Measurements from ENCODE around the gene RPRD1A.
A peak's percentile ranks its signal among the peaks of the same experiment; 100 is the strongest.
"Not testable (repeated sequence)": the region's sequence is repeated elsewhere in the genome, so short reads cannot be mapped to it uniquely, and the experiment has no call there.

RPRD1A gene

DNA sequence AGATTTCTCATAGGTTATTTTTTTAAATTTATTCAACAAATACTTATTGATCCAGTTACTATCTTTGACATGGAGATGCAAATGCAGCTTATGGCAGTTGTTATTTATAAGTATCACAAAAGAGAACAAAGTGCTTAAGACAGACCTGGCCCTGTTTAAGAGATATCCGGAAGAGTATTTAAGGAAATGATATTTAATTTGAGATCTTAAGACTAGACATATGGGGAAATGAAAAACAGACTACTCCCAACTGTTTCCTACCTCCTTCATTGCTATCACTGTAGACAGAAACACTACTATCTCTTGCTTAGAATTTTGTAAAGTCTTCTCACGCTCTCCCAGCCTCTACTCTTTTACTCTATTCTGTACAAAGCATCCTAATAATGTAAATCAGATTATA lies 36.0 kb downstream of the RPRD1A start:
- DNase-seq (ENCODE audit: low spot score) = no peak

DNA sequence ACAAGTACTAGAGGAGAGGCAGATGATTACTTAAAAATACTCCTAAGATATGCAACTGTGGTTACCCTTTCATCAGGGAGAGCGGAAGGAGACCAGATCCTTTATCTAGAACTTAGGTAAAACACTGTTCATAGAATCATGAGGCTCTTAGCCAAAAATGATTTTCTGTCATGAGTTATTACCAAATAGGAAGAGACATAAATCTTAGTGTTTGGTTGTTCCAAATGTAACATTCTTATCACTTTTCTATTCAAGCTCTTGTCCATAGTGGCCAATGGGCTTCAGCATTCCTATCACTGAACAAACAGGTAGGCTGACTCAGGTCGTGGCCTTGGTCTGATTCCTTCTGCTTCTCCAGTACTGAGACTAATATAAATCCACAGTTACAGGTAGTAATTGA lies 38.5 kb downstream of the RPRD1A start:
- DNase-seq (ENCODE audit: low spot score) = no peak

DNA sequence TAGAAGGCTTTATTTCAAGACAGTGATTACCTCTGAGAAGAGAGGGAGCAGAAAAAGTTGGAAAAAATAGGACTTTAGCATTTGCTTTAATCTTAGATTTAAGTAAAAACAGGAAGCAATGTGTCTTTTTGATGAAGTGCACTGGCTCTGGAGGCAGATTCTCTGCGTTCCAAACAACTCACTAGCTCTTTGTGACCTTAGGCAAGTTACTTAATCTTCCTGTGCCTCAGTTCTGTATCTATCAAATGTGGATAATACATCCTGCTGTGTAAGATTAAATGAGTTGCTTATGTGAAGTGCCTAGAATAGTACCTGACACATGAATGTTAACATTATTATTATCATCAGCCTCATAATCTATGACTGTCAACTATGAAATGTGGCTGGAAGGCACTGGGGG lies 42.3 kb downstream of the RPRD1A start:
- no peak for DNase-seq (ENCODE audit: low spot score)

DNA sequence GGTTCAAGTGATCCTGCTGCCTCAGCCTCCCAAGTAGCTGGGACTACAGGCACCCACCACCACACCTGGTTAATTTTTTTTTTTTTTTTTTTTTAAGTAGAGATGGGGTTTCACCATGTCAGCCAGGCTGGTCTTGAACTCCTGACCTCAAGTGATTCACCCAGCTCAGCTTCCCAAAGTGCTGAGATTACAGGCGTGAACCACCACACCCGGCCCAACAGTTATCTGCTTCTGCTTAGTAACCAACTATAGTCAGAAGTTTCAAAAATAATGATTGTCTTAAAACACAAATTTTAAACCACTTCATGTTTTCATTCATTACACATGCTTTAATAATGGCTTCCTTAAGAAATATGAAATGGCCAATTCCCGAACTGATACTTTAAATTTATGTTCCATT lies 43.1 kb downstream of the RPRD1A start:
- DNase-seq (ENCODE audit: low spot score) = not testable (repeated sequence)

DNA sequence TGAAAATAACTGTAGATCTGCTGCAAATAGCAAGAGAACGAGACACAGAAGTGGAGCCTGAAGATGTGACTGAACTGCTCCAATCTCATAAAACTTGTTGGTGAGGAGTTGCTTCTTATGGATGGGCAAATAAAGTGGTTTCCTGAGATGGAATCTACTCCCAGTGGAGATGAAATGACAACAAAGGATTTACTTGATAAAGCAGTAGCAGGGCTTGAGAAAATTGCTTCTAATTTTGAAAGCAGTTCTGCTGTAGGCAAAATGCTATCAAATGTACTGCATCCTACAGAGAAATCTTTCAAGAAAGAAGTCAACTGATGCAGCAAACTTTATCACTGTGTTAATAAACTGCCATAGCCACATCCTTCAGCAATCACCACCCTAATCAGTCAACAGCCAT lies 44.0 kb downstream of the RPRD1A start:
- no peak for DNase-seq (ENCODE audit: low spot score)

DNA sequence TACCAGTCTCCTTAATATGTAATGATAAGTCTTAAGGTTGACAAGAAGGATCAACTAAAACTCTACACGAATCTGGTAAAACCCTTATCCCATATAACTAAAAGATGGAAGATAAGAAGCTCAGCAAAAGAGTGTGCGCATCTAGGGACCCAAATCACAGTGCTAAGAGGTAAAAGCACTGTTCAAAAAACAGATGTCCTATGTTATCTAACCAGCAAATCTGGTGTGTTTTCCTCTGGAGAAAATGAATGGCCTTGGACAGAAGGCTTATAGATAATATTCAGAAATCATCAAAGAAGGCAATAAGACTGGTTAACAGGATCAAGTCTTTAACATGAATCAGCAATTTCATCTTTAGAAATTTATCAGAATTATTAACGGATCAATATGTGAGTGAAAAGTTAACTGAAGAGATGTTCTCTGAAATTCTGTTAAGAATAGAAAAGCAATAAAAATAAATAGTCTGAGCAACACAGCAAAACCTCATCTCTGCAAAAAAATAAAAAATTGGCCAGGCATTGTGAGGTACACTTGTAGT lies 47.1 kb downstream of the RPRD1A start:
- DNase-seq (ENCODE audit: low spot score) = no peak

DNA sequence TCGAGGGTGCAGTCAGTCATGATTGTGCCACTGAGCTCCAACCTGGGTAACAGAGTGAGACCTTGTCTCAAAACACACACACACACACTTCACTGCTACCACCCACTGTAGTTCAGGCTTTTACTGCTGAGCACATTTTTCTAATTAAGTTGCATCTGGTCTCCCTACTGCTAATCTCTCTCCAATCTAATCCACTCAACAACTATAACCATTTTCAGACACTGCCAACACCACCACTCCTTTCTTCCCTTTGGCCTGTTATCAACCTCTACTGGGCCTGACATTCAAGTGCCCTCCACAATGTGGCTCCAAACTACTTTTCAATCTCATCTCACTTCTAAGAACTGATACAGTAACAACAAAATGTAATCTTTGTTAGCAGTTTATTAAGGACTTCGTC lies 50.1 kb downstream of the RPRD1A start:
- no peak for DNase-seq (ENCODE audit: low spot score)

DNA sequence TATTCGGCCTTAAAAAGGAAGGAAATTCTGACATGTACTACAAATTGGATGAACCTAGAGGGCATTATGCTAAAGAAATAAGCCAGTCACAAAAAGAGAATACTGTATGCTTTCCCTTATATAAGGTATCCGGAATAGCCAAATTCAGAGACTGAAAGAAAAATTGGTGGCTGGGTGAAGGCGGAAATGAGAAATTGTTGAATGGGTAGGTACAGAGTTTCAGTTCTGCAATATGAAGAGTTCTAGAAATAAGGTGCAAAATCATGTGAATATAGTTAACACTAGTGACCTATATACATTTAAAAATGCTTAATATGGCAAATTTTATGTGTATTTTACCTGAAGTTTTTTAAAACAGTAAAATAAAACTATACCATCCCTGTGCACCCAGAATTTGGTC lies 51.7 kb downstream of the RPRD1A start:
- no peak for DNase-seq (ENCODE audit: low spot score)

DNA sequence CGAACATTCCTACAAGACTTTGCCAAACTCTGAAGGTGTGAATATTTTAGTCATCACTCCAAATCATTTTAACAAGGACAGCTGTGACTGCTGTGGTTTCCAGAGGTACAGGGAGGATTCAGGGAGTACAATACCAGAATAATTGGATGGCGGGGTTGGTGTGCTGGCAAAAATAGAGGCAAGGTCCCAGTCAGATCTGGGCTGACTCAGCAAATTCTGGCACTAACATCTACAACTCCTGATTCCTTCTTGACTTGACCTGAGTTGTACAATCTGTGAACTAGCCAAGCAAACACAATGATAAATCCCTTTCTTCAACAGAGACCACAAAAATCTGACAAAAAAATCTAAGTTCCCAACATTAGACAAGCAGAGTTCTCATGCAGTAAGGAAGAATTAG lies 54.5 kb downstream of the RPRD1A start:
- no peak for DNase-seq (ENCODE audit: low spot score)

DNA sequence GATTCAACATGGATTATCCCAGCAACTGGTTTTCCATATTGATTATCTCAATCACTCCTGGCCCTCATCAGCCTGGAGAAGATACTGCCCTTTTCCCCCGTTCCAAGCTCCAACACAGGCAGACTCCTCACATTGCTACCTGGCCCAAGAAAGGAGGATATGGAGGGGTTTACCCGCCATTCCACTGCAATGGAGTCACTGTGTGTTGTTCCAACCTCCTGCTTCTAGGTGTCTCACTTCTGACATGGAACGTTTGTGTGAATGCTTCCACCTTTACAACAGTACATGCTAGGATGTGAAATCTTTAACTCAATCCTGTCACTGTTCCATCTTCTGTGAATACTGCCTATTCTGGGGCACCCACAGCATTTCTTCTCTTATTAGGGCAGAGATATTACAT lies 58.1 kb downstream of the RPRD1A start:
- no peak for DNase-seq (ENCODE audit: low spot score)

DNA sequence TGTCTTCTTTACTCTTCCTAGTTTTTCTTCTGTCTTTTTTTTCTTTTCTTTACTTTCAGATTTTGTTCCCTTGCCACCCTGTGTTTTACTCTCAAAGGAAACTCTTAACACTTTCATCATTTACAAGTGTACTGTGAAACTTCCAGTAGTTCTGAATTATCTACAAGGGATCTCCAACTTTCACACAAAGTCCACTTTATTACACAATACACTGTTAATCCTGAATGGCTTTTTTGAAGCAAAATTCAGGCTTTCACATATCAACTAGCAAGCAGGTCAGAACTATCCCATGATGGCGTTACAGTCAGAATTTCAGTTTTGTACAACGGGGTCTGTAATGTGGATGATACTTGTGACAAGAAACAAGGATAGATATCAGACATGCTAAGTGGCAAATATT lies 60.4 kb downstream of the RPRD1A start:
- no peak for DNase-seq (ENCODE audit: low spot score)

DNA sequence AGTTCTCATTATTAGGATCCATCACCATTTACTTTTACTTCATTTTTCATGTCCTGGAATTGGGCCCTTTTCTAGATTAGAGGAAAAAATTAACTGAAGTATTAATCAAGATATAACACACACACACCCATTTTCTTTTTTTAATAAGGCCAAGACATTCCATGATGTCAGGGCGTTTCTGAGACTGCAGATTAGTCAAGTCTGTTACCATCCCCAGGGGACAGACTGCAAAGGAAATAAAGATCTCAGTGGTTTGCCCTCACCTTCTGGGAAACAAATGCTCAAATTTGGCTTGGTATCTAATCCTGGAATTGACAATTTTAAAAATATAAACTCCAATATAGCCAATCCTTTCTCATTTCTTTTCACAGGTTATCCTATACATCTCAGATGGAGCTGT lies 67.4 kb downstream of the RPRD1A start:
- no peak for DNase-seq (ENCODE audit: low spot score)

DNA sequence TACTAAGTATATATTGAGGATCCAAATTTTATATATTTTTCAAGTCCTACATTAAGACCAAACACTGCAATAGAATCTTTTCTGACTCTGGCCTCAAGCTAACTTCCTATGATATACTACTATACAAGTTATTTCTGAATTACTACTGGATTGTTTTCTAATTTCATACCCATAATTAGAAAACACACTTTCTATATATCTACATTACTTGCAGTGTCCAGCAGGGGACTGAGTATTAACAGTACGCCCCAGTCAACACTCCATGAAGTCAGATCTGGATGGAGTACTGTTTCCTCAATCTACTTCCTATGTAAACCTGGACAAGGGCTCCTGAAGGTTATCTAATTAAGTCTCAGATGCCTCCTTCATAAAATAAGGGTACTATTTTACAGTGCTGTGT lies 68.4 kb downstream of the RPRD1A start:
- DNase-seq (ENCODE audit: low spot score) = no peak

DNA sequence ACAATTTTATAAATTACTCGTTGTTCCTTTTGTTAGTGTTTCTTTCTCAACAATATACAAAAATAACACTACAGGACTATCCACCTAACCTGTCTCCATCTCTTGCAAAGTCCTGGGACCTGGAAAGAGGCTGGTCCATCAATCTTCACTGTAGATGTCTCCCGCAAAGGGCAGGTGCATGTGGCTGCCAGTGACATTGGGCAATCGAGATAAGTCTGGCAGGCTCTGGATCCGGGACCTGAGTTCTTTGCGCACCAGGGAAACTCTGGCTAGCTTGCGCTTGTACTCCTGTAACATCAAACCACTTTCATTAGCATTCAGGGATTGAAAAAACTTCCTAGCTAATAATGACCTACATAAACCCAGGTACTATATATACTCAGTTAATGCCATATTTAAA lies 74.3 kb downstream of the RPRD1A start:
- no peak for DNase-seq (ENCODE audit: low spot score)

DNA sequence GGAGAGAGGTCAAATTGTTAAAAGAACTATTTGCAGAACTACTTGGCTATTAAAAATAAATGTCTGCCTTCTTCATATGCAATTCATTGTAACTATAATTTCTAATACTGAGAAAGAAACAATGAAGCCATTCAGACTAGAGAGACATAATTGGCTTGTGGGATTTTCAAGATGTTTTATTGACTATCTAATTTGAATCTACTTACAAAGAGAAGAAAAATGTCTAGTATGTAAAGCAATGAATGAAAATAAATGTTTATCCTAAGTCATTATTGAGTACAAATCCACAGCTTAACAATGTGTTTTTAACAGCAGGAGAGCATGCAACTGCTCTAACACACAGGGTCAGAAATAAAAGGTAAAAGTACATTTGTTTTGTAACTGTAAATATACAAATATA lies 75.7 kb downstream of the RPRD1A start:
- DNase-seq (ENCODE audit: low spot score) = no peak

DNA sequence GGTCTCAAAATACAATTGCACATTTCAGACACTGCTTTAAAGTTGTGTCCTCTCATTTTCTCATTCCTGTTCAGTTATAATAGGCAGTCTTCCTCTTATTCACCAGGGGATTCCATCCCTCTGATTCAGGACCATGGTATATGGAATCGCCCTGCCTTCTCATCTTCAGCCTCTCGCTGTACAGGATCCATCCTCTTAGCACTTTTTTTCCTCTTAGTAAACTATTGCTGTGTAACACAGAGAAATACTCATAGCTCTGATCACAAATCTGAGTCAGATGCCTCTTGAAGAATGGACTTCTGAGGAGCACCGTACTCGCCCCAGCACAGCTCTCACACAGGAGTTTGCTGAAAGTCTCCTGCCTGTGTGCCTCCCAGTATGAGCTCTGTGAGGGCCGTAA lies 83.5 kb downstream of the RPRD1A start:
- no peak for DNase-seq (ENCODE audit: low spot score)

DNA sequence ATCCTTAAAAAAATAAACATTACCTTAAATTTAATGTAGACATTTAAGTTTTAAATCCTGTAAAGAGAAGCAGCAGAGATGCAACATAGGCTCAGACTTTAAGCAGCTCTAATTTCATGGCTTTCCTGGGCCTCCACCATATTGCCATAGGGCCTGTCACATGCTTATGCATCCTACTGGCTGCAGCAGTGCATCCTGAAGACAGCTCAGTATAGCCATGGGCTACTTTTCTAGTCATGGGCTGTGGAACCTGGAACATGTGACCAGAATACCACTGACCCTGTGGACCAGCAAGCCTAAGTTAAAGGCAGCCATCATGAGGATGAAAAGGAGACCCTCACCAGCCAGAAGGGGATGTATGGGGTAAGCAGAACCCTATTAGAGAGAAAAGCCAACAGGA lies 84.2 kb downstream of the RPRD1A start:
- no peak for DNase-seq (ENCODE audit: low spot score)

DNA sequence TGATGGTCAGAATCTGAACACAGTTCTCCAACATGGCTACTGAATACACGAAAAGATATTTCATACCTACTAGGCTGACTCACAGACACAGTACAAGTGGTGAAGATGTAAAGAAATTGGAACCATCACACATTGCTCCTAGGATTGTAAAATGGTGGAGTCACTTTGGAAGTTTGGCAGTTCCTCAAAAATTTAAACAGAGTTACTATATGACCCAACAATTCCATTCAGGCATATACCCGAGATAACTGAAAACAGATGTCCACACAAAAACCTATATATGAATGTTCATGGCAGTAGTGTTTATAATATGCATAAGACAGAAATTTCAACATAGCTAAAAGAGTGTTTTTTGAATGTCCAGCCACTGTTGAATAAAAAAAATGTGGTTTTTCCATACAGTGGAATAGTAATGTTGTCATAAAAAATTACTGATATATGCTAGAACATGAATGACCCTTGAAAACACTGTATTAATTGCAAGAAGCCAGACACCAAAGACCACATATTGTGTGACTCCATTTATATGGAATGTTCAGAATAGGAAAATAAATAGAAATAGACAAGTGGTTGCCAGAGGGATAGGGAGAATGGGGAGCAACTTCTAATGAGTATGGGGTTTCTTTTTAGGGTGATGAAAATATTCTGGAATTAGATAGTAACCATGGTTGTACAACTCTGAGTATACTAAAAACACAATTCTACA lies 84.8 kb downstream of the RPRD1A start:
- DNase-seq (ENCODE audit: low spot score) = no peak

DNA sequence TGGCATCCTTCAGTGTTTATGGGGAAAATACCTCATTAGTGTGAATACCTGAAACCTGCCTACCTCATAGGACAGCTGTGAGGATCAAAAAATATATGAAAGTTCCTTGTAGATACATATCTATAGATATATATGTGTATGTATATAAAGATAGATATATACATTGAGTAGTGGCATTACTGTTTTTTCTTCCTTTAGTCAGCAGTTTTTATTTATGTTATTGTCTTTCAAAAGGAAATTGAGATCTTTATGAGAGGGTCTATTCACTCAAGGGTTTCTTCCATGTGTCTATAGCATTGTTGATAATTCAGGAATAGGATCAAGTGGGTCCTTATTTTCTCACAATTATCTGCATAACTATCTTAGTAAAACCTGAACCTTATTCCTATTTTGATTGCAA lies 88.2 kb downstream of the RPRD1A start:
- no peak for DNase-seq (ENCODE audit: low spot score)

DNA sequence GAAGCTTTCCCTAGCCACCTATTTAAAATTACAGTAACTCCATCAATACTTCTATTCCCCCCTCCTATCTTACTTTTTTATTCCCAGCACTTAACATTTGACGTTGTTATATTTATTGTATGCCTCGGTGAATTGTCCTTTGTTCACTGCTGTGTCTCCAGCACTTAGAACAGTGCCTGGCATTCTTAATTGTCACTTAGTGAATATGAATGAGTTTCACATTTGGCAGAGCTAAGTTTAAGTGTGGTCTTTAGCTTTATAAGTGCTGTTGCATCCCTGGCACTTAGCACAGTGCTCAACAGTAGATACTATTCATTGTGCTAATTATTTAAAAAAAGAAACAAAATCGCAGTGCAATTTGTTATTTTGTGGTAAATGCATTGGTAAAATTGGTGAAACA lies 93.2 kb downstream of the RPRD1A start:
- DNase-seq (ENCODE audit: low spot score) = no peak

DNA sequence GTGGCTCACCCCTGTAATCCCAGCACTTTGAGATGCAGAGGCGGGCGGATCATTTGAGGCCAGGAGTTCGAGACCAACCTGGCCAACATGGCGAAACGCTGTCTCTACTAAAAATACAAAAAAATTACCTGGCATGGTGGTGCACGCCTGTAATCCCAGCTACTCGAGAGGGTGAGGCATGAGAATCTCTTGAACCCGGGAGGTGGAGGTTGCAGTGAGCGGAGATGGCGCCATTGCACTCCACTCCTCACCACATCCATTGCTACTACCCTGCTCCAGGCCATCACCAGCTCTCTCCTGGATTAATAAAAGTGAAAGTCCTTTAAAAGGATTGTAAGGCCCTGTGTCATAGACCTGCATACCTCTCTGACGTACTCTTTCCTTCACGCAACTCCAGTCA lies 93.7 kb downstream of the RPRD1A start:
- DNase-seq (ENCODE audit: low spot score) = no peak

DNA sequence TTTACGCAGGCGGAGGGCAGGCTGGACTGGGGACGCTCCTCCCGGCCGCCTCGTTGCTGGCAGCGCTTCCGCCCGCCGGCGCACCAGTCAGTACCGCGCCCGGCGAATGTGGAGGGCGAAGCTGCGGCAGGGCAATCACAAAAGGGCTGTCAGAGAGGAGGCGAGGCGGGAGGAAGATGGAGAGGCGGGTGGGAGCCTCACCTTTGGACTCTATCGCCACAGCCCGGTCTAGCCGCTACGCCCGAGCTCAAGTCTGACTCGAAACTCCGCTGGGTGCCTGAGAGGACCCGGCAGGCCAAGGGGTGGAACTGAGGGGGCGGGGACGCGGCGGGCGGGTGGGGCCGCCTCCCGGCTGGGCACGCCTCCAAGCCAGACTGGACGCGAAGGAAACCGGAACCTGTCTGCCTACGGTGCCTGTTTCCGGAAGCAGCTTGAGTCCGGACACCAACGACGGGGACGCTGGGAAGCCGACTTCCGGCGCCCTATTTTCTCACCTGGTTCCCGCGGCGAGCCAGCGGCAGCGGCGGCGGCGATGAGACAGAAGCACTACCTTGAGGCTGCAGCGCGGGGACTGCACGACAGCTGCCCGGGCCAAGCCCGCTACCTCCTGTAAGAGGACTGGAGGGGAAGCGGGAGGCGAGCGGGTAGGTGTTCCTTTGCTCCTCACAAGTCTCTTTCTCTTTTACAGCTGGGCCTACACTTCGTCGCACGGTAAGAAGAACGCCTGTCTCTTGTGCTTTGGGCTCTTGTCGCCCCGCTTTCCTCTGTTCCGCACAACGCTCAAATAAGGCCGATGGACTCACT lies 95.0 kb downstream of the RPRD1A start, which contains the start of gene RMP24:
RMP24 (plus strand) TSS at position 483 of the 804 bp plus-strand sequence.
- DNase-seq (ENCODE audit: low spot score) = peak; percentile 97

DNA sequence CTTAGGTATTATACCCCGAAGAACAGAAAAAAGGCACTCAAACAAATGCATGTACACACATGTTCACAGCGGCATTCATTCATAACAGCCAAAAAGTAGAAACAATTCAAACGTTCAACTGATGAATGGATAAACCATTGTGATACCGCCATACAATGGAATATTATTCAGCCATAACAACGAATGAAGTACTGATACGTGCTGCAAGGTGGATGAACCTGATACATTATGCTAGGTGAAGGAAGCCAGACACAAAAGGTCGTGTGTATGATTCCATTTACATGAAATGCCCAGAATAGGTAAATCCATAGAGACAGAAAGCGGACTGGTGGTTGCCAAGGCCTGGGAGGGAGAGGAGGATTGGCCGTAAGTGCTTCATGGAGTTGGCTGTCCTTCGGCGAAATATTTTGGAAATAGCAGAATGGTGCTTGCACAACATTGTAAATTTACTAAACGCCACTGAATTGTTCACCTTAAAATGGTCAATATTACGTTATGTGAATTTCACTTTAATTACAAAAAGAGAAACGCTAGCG lies 95.6 kb downstream of the RPRD1A start:
- DNase-seq (ENCODE audit: low spot score) = no peak

All from hematopoietic multipotent progenitor cell treated with erythropoietin and hydrocortisone succinate and interleukin-3 and kit ligand, for 17 days (in vitro differentiated cells).